ACC112 (cell line): ENCODE measurements around the gene NEK7.
A peak's percentile ranks its signal among the peaks of the same experiment; 100 is the strongest.

Source experiments
- H2AFZ ChIP-seq: fragments of 200-600 bp; sonication (generic); one replicate; pipeline ENCODE4 v1.6.0; 2017; ENCODE audit warnings: antibody characterized with exemption, low read length; ENCODE audit not compliant: unreplicated experiment
- H3K27ac ChIP-seq: fragments of 200-600 bp; sonication (generic); 2 replicates; pipeline ENCODE4 v1.5.1; 2014; ENCODE audit warnings: low read depth, mild to moderate bottlenecking, antibody characterized with exemption, low read length, moderate library complexity
- H3K27me3 ChIP-seq: fragments of 200-600 bp; sonication (generic); 2 replicates; pipeline ENCODE4 v1.6.1; 2014; ENCODE audit warnings: mild to moderate bottlenecking, antibody characterized with exemption, low read length, moderate library complexity, mixed read lengths; ENCODE audit not compliant: insufficient read depth
- H3K36me3 ChIP-seq: fragments of 200-600 bp; sonication (generic); 2 replicates; pipeline ENCODE4 v1.6.1; 2016; ENCODE audit warnings: mild to moderate bottlenecking, antibody characterized with exemption, low read length, moderate library complexity, mixed read lengths; ENCODE audit not compliant: insufficient read depth
- H3K4me1 ChIP-seq: fragments of 200-600 bp; sonication (generic); one replicate; pipeline ENCODE4 v1.6.1; 2016; ENCODE audit warnings: low read length, mixed read lengths; ENCODE audit not compliant: insufficient read depth, unreplicated experiment, control insufficient read depth
- H3K4me3 ChIP-seq: fragments of 200-600 bp; sonication (generic); 2 replicates; pipeline ENCODE4 v1.5.1; 2014; ENCODE audit warnings: mild to moderate bottlenecking, low read depth, low read length
- H3K79me2 ChIP-seq: fragments of 200-600 bp; sonication (generic); one replicate; pipeline ENCODE4 v1.6.0; 2016; ENCODE audit warnings: low read length; ENCODE audit not compliant: control insufficient read depth, unreplicated experiment, insufficient read depth

NEK7 gene

GRCh38 chr1:198328458-198329032 lies 171.7 kb downstream of the NEK7 start:
- no peak overlapping the region for H2AFZ ChIP-seq
- H3K4me1 ChIP-seq: peaks cover 4% of the 10 kb centered on the region
- no peak overlapping the region for H3K27ac ChIP-seq
- H3K4me3 ChIP-seq: no peak overlapping the region
- no peaks in the 10 kb centered on the region for H3K79me2 ChIP-seq
- H3K36me3 ChIP-seq: no peaks in the 10 kb centered on the region
- no peaks in the 10 kb centered on the region for H3K27me3 ChIP-seq

GRCh38 chr1:198330982-198331615 lies 174.3 kb downstream of the NEK7 start:
- H2AFZ ChIP-seq: no peak overlapping the region
- H3K4me1 ChIP-seq: peaks cover 13% of the 10 kb centered on the region
- no peaks in the 10 kb centered on the region for H3K79me2 ChIP-seq
- no peak overlapping the region for H3K4me3 ChIP-seq
- H3K27me3 ChIP-seq: no peaks in the 10 kb centered on the region
- H3K36me3 ChIP-seq: no peaks in the 10 kb centered on the region
- no peak overlapping the region for H3K27ac ChIP-seq

GRCh38 chr1:198333744-198334143 lies 176.9 kb downstream of the NEK7 start:
- H3K27me3 ChIP-seq: no peaks in the 10 kb centered on the region
- no peaks in the 10 kb centered on the region for H3K36me3 ChIP-seq
- H3K4me1 ChIP-seq: peaks cover 13% of the 10 kb centered on the region
- H3K79me2 ChIP-seq: no peaks in the 10 kb centered on the region
- no peak overlapping the region; the same call in 1 of the 2 replicates for H3K27ac ChIP-seq
- H2AFZ ChIP-seq: peak overlapping the region; percentile 45
- no peak overlapping the region for H3K4me3 ChIP-seq

GRCh38 chr1:198335663-198336062 lies 178.9 kb downstream of the NEK7 start:
- H3K4me3 ChIP-seq: no peak overlapping the region
- peaks cover 13% of the 10 kb centered on the region for H3K4me1 ChIP-seq
- no peak overlapping the region for H2AFZ ChIP-seq
- no peaks in the 10 kb centered on the region for H3K36me3 ChIP-seq
- H3K27me3 ChIP-seq: no peaks in the 10 kb centered on the region
- no peaks in the 10 kb centered on the region for H3K79me2 ChIP-seq
- H3K27ac ChIP-seq: no peak overlapping the region

GRCh38 chr1:198337886-198338285 lies 181.1 kb downstream of the NEK7 start:
- Histone ChIP-seq H3K27ac (no peak overlapping the region), H3K4me3 (no peak overlapping the region), H3K27me3 (no peaks in the 10 kb centered on the region), H3K4me1 (peaks cover 13% of the 10 kb centered on the region), H2AFZ (no peak overlapping the region), H3K36me3 (no peaks in the 10 kb centered on the region), H3K79me2 (no peaks in the 10 kb centered on the region)

- Histone ChIP-seq H3K27me3 (no peaks in the 10 kb centered on the region), H3K79me2 (no peaks in the 10 kb centered on the region), H3K4me1 (no peaks in the 10 kb centered on the region), H3K27ac (no peak overlapping the region), H3K36me3 (no peaks in the 10 kb centered on the region), H2AFZ (no peak overlapping the region), H3K4me3 (no peak overlapping the region)
Measured at GRCh38 chr1:198340139-198340538, 183.3 kb downstream of the NEK7 start.

- H3K4me1 ChIP-seq: no peaks in the 10 kb centered on the region
Measured at GRCh38 chr1:198346178-198346577, 189.4 kb downstream of the NEK7 start.

GRCh38 chr1:198350456-198350855 lies 193.7 kb downstream of the NEK7 start:
- Histone ChIP-seq H2AFZ (no peak overlapping the region), H3K27me3 (no peaks in the 10 kb centered on the region), H3K4me1 (no peaks in the 10 kb centered on the region), H3K27ac (no peak overlapping the region), H3K36me3 (no peaks in the 10 kb centered on the region), H3K79me2 (no peaks in the 10 kb centered on the region), H3K4me3 (no peak overlapping the region)

More at GRCh38 chr1:198346178-198346577, 189.4 kb downstream of the NEK7 start:
- Histone ChIP-seq H3K79me2 (no peaks in the 10 kb centered on the region), H3K4me3 (no peak overlapping the region), H3K27ac (no peak overlapping the region), H3K27me3 (no peaks in the 10 kb centered on the region), H3K36me3 (no peaks in the 10 kb centered on the region), H2AFZ (no peak overlapping the region)

- no peak overlapping the region for H3K27ac ChIP-seq
- no peak overlapping the region for H2AFZ ChIP-seq
- H3K79me2 ChIP-seq: no peaks in the 10 kb centered on the region
- H3K27me3 ChIP-seq: no peaks in the 10 kb centered on the region
- H3K4me1 ChIP-seq: no peaks in the 10 kb centered on the region
- H3K36me3 ChIP-seq: no peaks in the 10 kb centered on the region
- no peak overlapping the region for H3K4me3 ChIP-seq
Measured at GRCh38 chr1:198352975-198353695, 196.3 kb downstream of the NEK7 start.

- Histone ChIP-seq H3K4me1 (peaks cover 6% of the 10 kb centered on the region), H3K4me3 (no peak overlapping the region), H3K27ac (no peak overlapping the region), H2AFZ (peak overlapping the region; percentile 22), H3K79me2 (no peaks in the 10 kb centered on the region), H3K36me3 (no peaks in the 10 kb centered on the region), H3K27me3 (no peaks in the 10 kb centered on the region)
Measured at GRCh38 chr1:198357937-198358336, 201.1 kb downstream of the NEK7 start.
